H9 (cell line): Measurements from ENCODE around the gene MED27. TPM values are rescaled to one million over a fixed set of nuclear protein-coding genes. Genes with fewer than 3 reads are reported as not detected.

Source experiments
- DNase-seq: peaks from one replicate; pipeline ENCODE4 v3.0.0-alpha.2; 2017
- H2AFZ ChIP-seq: one replicate; pipeline ENCODE4 v1.6.1; 2013; ENCODE audit warnings: mild to moderate bottlenecking, low read length, control low read depth, moderate library complexity
- H2AK5ac ChIP-seq: 2 replicates; pipeline ENCODE4 v1.6.1; 2013; ENCODE audit warnings: low read length, control low read depth, mixed read lengths; ENCODE audit not compliant: insufficient read length
- H2BK120ac ChIP-seq: one replicate; pipeline ENCODE4 v1.6.1; 2013; ENCODE audit warnings: low read depth, mild to moderate bottlenecking, low read length, control low read depth, inconsistent platforms; ENCODE audit not compliant: poor library complexity, severe bottlenecking
- H2BK12ac ChIP-seq: 2 replicates; pipeline ENCODE4 v1.6.1; 2013; ENCODE audit warnings: low read length, control low read depth, mixed read lengths, low read depth; ENCODE audit not compliant: insufficient read length
- H2BK15ac ChIP-seq: 2 replicates; pipeline ENCODE4 v1.6.1; 2013; ENCODE audit warnings: low read depth, low read length, control low read depth
- H2BK20ac ChIP-seq: one replicate; pipeline ENCODE4 v1.6.1; 2013; ENCODE audit warnings: low read depth, mild to moderate bottlenecking, low read length, control low read depth, inconsistent platforms; ENCODE audit not compliant: poor library complexity, severe bottlenecking
- H2BK5ac ChIP-seq: 2 replicates; pipeline ENCODE4 v1.6.1; 2013; ENCODE audit warnings: low read length, control low read depth, mixed read lengths; ENCODE audit not compliant: insufficient read length
- H3K14ac ChIP-seq: 2 replicates; pipeline ENCODE4 v1.6.1; 2013; ENCODE audit warnings: low read length, control low read depth; ENCODE audit not compliant: insufficient read depth
- H3K18ac ChIP-seq: 2 replicates; pipeline ENCODE4 v1.6.1; 2013; ENCODE audit warnings: low read depth, mild to moderate bottlenecking, mixed read lengths, low read length, control low read depth; ENCODE audit not compliant: insufficient read length
- H3K23ac ChIP-seq: 2 replicates; pipeline ENCODE4 v1.6.1; 2013; ENCODE audit warnings: low read length, control low read depth, mixed read lengths, low read depth; ENCODE audit not compliant: insufficient read length
- H3K23me2 ChIP-seq: 2 replicates; pipeline ENCODE4 v1.6.1; 2013; ENCODE audit warnings: low read depth, mild to moderate bottlenecking, mixed read lengths, low read length, control low read depth; ENCODE audit not compliant: insufficient read length, poor library complexity, severe bottlenecking
- H3K27ac ChIP-seq: 2 replicates; pipeline ENCODE4 v1.5.1; 2013; ENCODE audit warnings: low read length, control low read depth, mixed read lengths, low read depth; ENCODE audit not compliant: insufficient read length
- H3K27me3 ChIP-seq: 2 replicates; pipeline ENCODE4 v1.6.1; 2013; ENCODE audit warnings: low read length, control low read depth, inconsistent platforms; ENCODE audit not compliant: insufficient read depth
- H3K4ac ChIP-seq: 2 replicates; pipeline ENCODE4 v1.6.1; 2013; ENCODE audit warnings: low read depth, mild to moderate bottlenecking, control low read depth, inconsistent platforms, low read length, moderate library complexity
- H3K4me1 ChIP-seq: 2 replicates; pipeline ENCODE4 v1.6.1; 2013; ENCODE audit warnings: low read length, control low read depth, inconsistent platforms; ENCODE audit not compliant: insufficient read depth
- H3K4me2 ChIP-seq: 2 replicates; pipeline ENCODE4 v1.6.1; 2013; ENCODE audit warnings: low read length, control low read depth, mixed read lengths; ENCODE audit not compliant: insufficient read length, insufficient read depth
- H3K56ac ChIP-seq: 2 replicates; pipeline ENCODE4 v1.6.1; 2013; ENCODE audit warnings: low read depth, mild to moderate bottlenecking, mixed read lengths, low read length, control low read depth; ENCODE audit not compliant: insufficient read length
- H3K79me1 ChIP-seq: 2 replicates; pipeline ENCODE4 v1.6.1; 2013; ENCODE audit warnings: low read depth, mild to moderate bottlenecking, moderate library complexity, low read length, control low read depth, inconsistent platforms; ENCODE audit not compliant: insufficient read depth, poor library complexity, severe bottlenecking
- H3K79me2 ChIP-seq: 2 replicates; pipeline ENCODE4 v1.6.1; 2013; ENCODE audit warnings: low read length, control low read depth, inconsistent platforms; ENCODE audit not compliant: insufficient read depth
- H3K9ac ChIP-seq: 2 replicates; pipeline ENCODE4 v1.6.1; 2013; ENCODE audit warnings: low read length, control low read depth, mixed read lengths; ENCODE audit not compliant: insufficient read length; ENCODE audit errors: extremely low read depth
- H3K9me3 ChIP-seq: one replicate; pipeline ENCODE4 v1.6.1; 2013; ENCODE audit warnings: low read depth, low read length, inconsistent platforms; ENCODE audit not compliant: control insufficient read depth
- H3T11ph ChIP-seq: one replicate; pipeline ENCODE4 v1.6.1; 2013; ENCODE audit warnings: mild to moderate bottlenecking, low read length, control low read depth, inconsistent platforms
- H4K20me1 ChIP-seq: one replicate; pipeline ENCODE4 v1.6.1; 2013; ENCODE audit not compliant: control insufficient read depth, insufficient read length, insufficient read depth
- H4K5ac ChIP-seq: 2 replicates; pipeline ENCODE4 v1.6.1; 2013; ENCODE audit warnings: low read depth, mild to moderate bottlenecking, mixed read lengths, low read length, control low read depth; ENCODE audit not compliant: insufficient read length
- H4K8ac ChIP-seq: replicated peaks from 2 replicates; pipeline ENCODE4 v1.6.1; 2013; ENCODE audit warnings: low read length, control low read depth, mixed read lengths, low read depth; ENCODE audit not compliant: insufficient read length
- H4K91ac ChIP-seq: 2 replicates; pipeline ENCODE4 v1.6.1; 2013; ENCODE audit warnings: low read depth, mild to moderate bottlenecking, moderate library complexity, mixed read lengths, low read length, control low read depth; ENCODE audit not compliant: insufficient read length
- H3K27ac Mint-ChIP-seq, 3 experiments: 2 replicates in 2 of 3; 3 replicates in 1 of 3; pipeline ENCODE4 v1.8.0; 2020 to 2021; ENCODE audit warnings: mixed read lengths in 3 of 3, mild to moderate bottlenecking in 1 of 3, moderate library complexity in 1 of 3
- H3K27me3 Mint-ChIP-seq: 2 replicates; pipeline ENCODE4 v1.8.0; 2021; ENCODE audit warnings: low read depth, mild to moderate bottlenecking, moderate library complexity, mixed read lengths
- H3K36me3 Mint-ChIP-seq, 3 experiments: 2 replicates in 2 of 3; 3 replicates in 1 of 3; pipeline ENCODE4 v1.8.0; 2020 to 2021; ENCODE audit warnings: low read depth in 3 of 3, mixed read lengths in 3 of 3; ENCODE audit not compliant: insufficient read depth in 1 of 3
- H3K4me1 Mint-ChIP-seq, 2 experiments: 2 replicates each; pipeline ENCODE4 v1.8.0; 2020; ENCODE audit warnings: mixed read lengths in 2 of 2
- H3K4me3 Mint-ChIP-seq, 2 experiments: 2 replicates in 1 of 2; 3 replicates in 1 of 2; pipeline ENCODE4 v1.8.0; 2020 to 2021; ENCODE audit warnings: mild to moderate bottlenecking in 2 of 2, mixed read lengths in 2 of 2, moderate library complexity in 1 of 2
- H3K9me3 Mint-ChIP-seq, 2 experiments: 2 replicates in 1 of 2; 3 replicates in 1 of 2; pipeline ENCODE4 v1.8.0; 2020; ENCODE audit warnings: mild to moderate bottlenecking in 2 of 2, mixed read lengths in 2 of 2, moderate library complexity in 1 of 2
- CTCF ChIP-seq: fragments of 200-600 bp; sonication (generic); conservative IDR thresholded peaks from 3 replicates; pipeline ENCODE4 v1.8.0; 2021; ENCODE audit warnings: antibody characterized with exemption, mild to moderate bottlenecking
- WGBS: extraction: QIAGEN DNeasy Blood & Tissue Kit; methylation state at CpG from one replicate; pipeline ENCODE4 v1.1.7; 2013; ENCODE audit warnings: missing lambda C conversion rate, low lambda C conversion rate, mixed read lengths; ENCODE audit not compliant: insufficient read length; ENCODE audit errors: extremely low coverage; 5-methylcytosine and 5-hydroxymethylcytosine counted together
- total RNA-seq: library from RNA; stranded (reverse); gene quantifications from 2 replicates; pipeline ENCODE4 v1.2.1, GENCODE V29; 2021

Gene MED27
- total RNA-seq, 1 experiment from 2014 or later: 33.5 TPM

- Histone ChIP-seq H4K20me1 (no peaks in the 10 kb centered on the region), H3K27me3 (peaks cover 12% of the 10 kb centered on the region; the same call in 1 of the 2 replicates), H3T11ph (no peak overlapping the region), H4K8ac (no peak overlapping the region), H2BK12ac (no peak overlapping the region), H3K27ac (no peak overlapping the region), H2BK120ac (no peak overlapping the region), H3K56ac (no peak overlapping the region), H3K23ac (no peak overlapping the region), H2BK20ac (no peak overlapping the region), H3K79me2 (no peaks in the 10 kb centered on the region), H2BK15ac (no peak overlapping the region), H3K4me2 (no peak overlapping the region), H2AFZ (no peak overlapping the region), H3K4me1 (0 out of 2 replicates have a peak, but pooled peaks cover 3% of the 10 kb centered on the region), H4K5ac (no peak overlapping the region), H3K18ac (no peak overlapping the region), H3K9ac (no peak overlapping the region), H3K4ac (no peak overlapping the region), H2AK5ac (no peak overlapping the region), H3K14ac (no peak overlapping the region), H3K79me1 (no peaks in the 10 kb centered on the region), H2BK5ac (no peak overlapping the region), H3K23me2 (no peaks in the 10 kb centered on the region), H4K91ac (no peak overlapping the region), H3K9me3 (no peaks in the 10 kb centered on the region)
- no CpG with 5 or more reads among the region's 7 CpGs for WGBS
- no peak overlapping the region for H3K4me3 Mint-ChIP-seq
- no peak for TF ChIP-seq CTCF
- DNase-seq: peak; percentile 67
- peaks cover 23 to 24% of the 10 kb centered on the region in 2 experiments for H3K4me1 Mint-ChIP-seq
- H3K27me3 Mint-ChIP-seq: peaks cover 53% of the 10 kb centered on the region
- peaks cover 7% of the 10 kb centered on the region in 3 experiments; a peak in 6 of 7 replicates for H3K36me3 Mint-ChIP-seq
- peaks cover 0 to 4% of the 10 kb centered on the region in 2 experiments; a peak in 1 of 5 replicates for H3K9me3 Mint-ChIP-seq
- no peak overlapping the region for H3K27ac Mint-ChIP-seq
These were observed 113.8 kb downstream of the MED27 start for GRCh38 chr9:131965841-131966240.
